H1 (cell line): ENCODE measurements around the gene TRDN. TPM values are rescaled to one million over a fixed set of nuclear protein-coding genes. Genes with fewer than 3 reads are reported as not detected.

Experiments used
- CTCF ChIA-PET: fragments of 300-600 bp; sonication (Branson Sonifier 250); formaldehyde crosslinking; loops from one replicate; lab custom pipeline; 2021; ENCODE audit not compliant: partially characterized antibody; lab: Charles Lee
- POLR2A ChIA-PET: fragments of 300-600 bp; sonication (Branson Sonifier 250); formaldehyde crosslinking; loops from one replicate; lab custom pipeline; 2021; ENCODE audit warnings: inconsistent platforms; ENCODE audit not compliant: partially characterized antibody; lab: Charles Lee
- DNase-seq, 2 experiments: peaks; one replicate each; pipeline versions ENCODE4 v3.0.0 to v3.0.0-alpha.2; 2010 to 2022; ENCODE audit warnings: low spot score in 2 of 2, low read depth in 1 of 2, mixed read lengths in 1 of 2
- FAIRE-seq: peaks from 2 replicates; lab custom pipeline; 2011; peaks lifted over from hg19 to GRCh38; lab: Jason Lieb, UNC
- H2AFZ ChIP-seq: 2 replicates; pipeline ENCODE4 v1.8.1; 2012; ENCODE audit warnings: low read length, inconsistent platforms
- H2AK5ac ChIP-seq: 2 replicates; pipeline ENCODE4 v1.6.1; 2013; ENCODE audit warnings: low read depth, low read length
- H2BK120ac ChIP-seq: replicated peaks from 2 replicates; pipeline ENCODE3; 2013; ENCODE audit warnings: low read depth, low read length, inconsistent platforms
- H2BK12ac ChIP-seq: 2 replicates; pipeline ENCODE4 v1.6.1; 2013; ENCODE audit warnings: low read depth, low read length
- H2BK15ac ChIP-seq: 2 replicates; pipeline ENCODE4 v1.6.1; 2013; ENCODE audit warnings: low read length
- H2BK20ac ChIP-seq: 2 replicates; pipeline ENCODE4 v1.6.1; 2013; ENCODE audit warnings: low read length
- H2BK5ac ChIP-seq: 2 replicates; pipeline ENCODE4 v1.6.1; 2013; ENCODE audit warnings: low read depth, low read length
- H3K14ac ChIP-seq: 2 replicates; pipeline ENCODE4 v1.6.1; 2013; ENCODE audit warnings: inconsistent platforms; ENCODE audit not compliant: insufficient read length
- H3K18ac ChIP-seq: 2 replicates; pipeline ENCODE4 v1.6.1; 2013; ENCODE audit warnings: low read length; ENCODE audit errors: extremely low read depth
- H3K23ac ChIP-seq: 2 replicates; pipeline ENCODE4 v1.6.1; 2013; ENCODE audit warnings: inconsistent platforms; ENCODE audit not compliant: insufficient read length
- H3K23me2 ChIP-seq: 2 replicates; pipeline ENCODE4 v1.6.1; 2013; ENCODE audit warnings: low read depth, low read length
- H3K27ac ChIP-seq: 2 replicates; pipeline ENCODE4 v1.6.1; 2011; ENCODE audit warnings: low read depth, low read length, inconsistent platforms
- H3K27me3 ChIP-seq, 4 experiments: replicated peaks in 1 of 4; 1 replicate in 1 of 4; 2 replicates in 3 of 4; pipeline versions ENCODE4 v1.6.1 to v1.8.1; 2011 to 2013; ENCODE audit warnings: low read length in 3 of 4, mild to moderate bottlenecking in 3 of 4, inconsistent platforms in 2 of 4, mixed read lengths in 2 of 4, moderate library complexity in 1 of 4; ENCODE audit not compliant: control insufficient read depth in 3 of 4, insufficient read depth in 3 of 4; ENCODE audit errors: extremely low read depth in 1 of 4
- H3K36me3 ChIP-seq, 4 experiments: 2 replicates each; pipeline versions ENCODE4 v1.6.1 to v1.8.1; 2011 to 2013; ENCODE audit warnings: mild to moderate bottlenecking in 4 of 4, low read length in 3 of 4, moderate library complexity in 2 of 4, control low read depth in 1 of 4, inconsistent platforms in 1 of 4; ENCODE audit not compliant: insufficient read depth in 4 of 4, control insufficient read depth in 2 of 4
- H3K4ac ChIP-seq: replicated peaks from 2 replicates; pipeline ENCODE3; 2013; ENCODE audit warnings: low read length, low read depth, mixed read lengths, inconsistent platforms; ENCODE audit not compliant: insufficient read length
- H3K4me1 ChIP-seq, 4 experiments: replicated peaks in 1 of 4; 1 replicate in 1 of 4; 2 replicates in 3 of 4; pipeline versions ENCODE4 v1.6.1 to v1.8.1; 2011 to 2013; ENCODE audit warnings: low read length in 3 of 4, inconsistent platforms in 2 of 4, mixed read lengths in 1 of 4; ENCODE audit not compliant: insufficient read depth in 4 of 4, control insufficient read depth in 3 of 4
- H3K4me2 ChIP-seq, 2 experiments: 2 replicates each; pipeline versions ENCODE4 v1.6.1 to v1.8.1; 2011 to 2013; ENCODE audit warnings: low read depth in 2 of 2, low read length in 2 of 2, control low read depth in 1 of 2, inconsistent platforms in 1 of 2, mild to moderate bottlenecking in 1 of 2; ENCODE audit not compliant: insufficient read depth in 1 of 2
- H3K4me3 ChIP-seq, 4 experiments: fragments of 200-600, 300-600 bp in 1 of 4; sonication (generic), shearing (Covaris generic), sonication (Bioruptor Twin) in 1 of 4; 2 replicates each; pipeline versions ENCODE4 v1.5.1 to v1.8.1; 2011 to 2016; ENCODE audit warnings: low read length in 4 of 4, low read depth in 3 of 4, control low read depth in 2 of 4, inconsistent platforms in 2 of 4, mild to moderate bottlenecking in 2 of 4, mixed read lengths in 1 of 4, moderate library complexity in 1 of 4; ENCODE audit not compliant: insufficient read depth in 2 of 4; ENCODE audit errors: extremely low read depth in 1 of 4
- H3K56ac ChIP-seq: replicated peaks from 2 replicates; pipeline ENCODE3; 2013; ENCODE audit warnings: low read depth, mild to moderate bottlenecking, mixed read lengths, low read length, inconsistent platforms; ENCODE audit not compliant: insufficient read length
- H3K79me1 ChIP-seq: 2 replicates; pipeline ENCODE4 v1.6.1; 2013; ENCODE audit warnings: low read depth, low read length, control low read depth
- H3K79me2 ChIP-seq, 2 experiments: 2 replicates each; pipeline versions ENCODE4 v1.6.1 to v1.8.1; 2012 to 2013; ENCODE audit warnings: low read length in 2 of 2, mild to moderate bottlenecking in 2 of 2, inconsistent platforms in 1 of 2; ENCODE audit not compliant: insufficient read depth in 2 of 2, control insufficient read depth in 1 of 2
- H3K9ac ChIP-seq, 4 experiments: replicated peaks in 1 of 4; 1 replicate in 1 of 4; 2 replicates in 3 of 4; pipeline versions ENCODE4 v1.6.1 to v1.8.1; 2011 to 2013; ENCODE audit warnings: low read depth in 3 of 4, low read length in 3 of 4, control low read depth in 2 of 4, mild to moderate bottlenecking in 2 of 4, moderate library complexity in 2 of 4, inconsistent platforms in 1 of 4; ENCODE audit errors: extremely low read depth in 1 of 4
- H3K9me3 ChIP-seq, 2 experiments: 2 replicates each; pipeline versions ENCODE4 v1.6.1 to v1.8.1; 2012 to 2013; ENCODE audit warnings: mild to moderate bottlenecking in 2 of 2, moderate library complexity in 2 of 2, control low read depth in 1 of 2, inconsistent platforms in 1 of 2, low read depth in 1 of 2, low read length in 1 of 2, mixed read lengths in 1 of 2; ENCODE audit not compliant: insufficient read depth in 2 of 2
- H4K20me1 ChIP-seq, 2 experiments: replicated peaks in 1 of 2; 2 replicates each; pipeline versions ENCODE3 to v1.8.1; 2011 to 2013; ENCODE audit warnings: inconsistent platforms in 2 of 2, low read length in 2 of 2, mild to moderate bottlenecking in 1 of 2; ENCODE audit not compliant: insufficient read depth in 2 of 2, control insufficient read depth in 1 of 2
- H4K5ac ChIP-seq: 2 replicates; pipeline ENCODE4 v1.6.1; 2013; ENCODE audit warnings: low read length, low read depth, mixed read lengths, inconsistent platforms; ENCODE audit not compliant: insufficient read length
- H4K8ac ChIP-seq: 2 replicates; pipeline ENCODE4 v1.8.0; 2013; ENCODE audit warnings: mild to moderate bottlenecking, moderate library complexity, low read length, inconsistent platforms; ENCODE audit not compliant: insufficient read depth; ENCODE audit errors: extremely low read depth
- H4K91ac ChIP-seq: replicated peaks from 2 replicates; pipeline ENCODE3; 2013; ENCODE audit warnings: low read length, mixed read lengths, inconsistent platforms; ENCODE audit not compliant: insufficient read length
- SAP30 ChIP-seq: fragments of 300-600 bp; sonication (generic); IDR thresholded peaks from 2 replicates; pipeline ENCODE4 v1.7.1; 2012; ENCODE audit warnings: low read length, moderate library complexity, mild to moderate bottlenecking, inconsistent platforms; ENCODE audit not compliant: insufficient read depth, insufficient replicate concordance
- WGBS, 2 experiments: shearing (Covaris generic) in 1 of 2; methylation state at CpG; one replicate each; pipeline versions ENCODE4 v1.1.6 to v1.1.7; 2013 to 2015; ENCODE audit warnings: low lambda C conversion rate in 2 of 2, mixed read lengths in 2 of 2, inconsistent platforms in 1 of 2, low coverage in 1 of 2, missing lambda C conversion rate in 1 of 2; ENCODE audit not compliant: insufficient replicate concordance in 2 of 2, insufficient coverage in 1 of 2, insufficient read length in 1 of 2; ENCODE audit errors: extremely low coverage in 1 of 2, missing lambda C conversion rate in 1 of 2; 5-methylcytosine and 5-hydroxymethylcytosine counted together
- polyA plus RNA-seq, 7 experiments: library from polyadenylated mRNA; depleted of rRNA in 3 of 7; stranded (reverse) in 5 of 7; unstranded in 2 of 7; fragments of >200 nt in 5 of 7; fragments of 200-250 nt in 2 of 7; gene quantifications; 1 replicate in 5 of 7; 2 replicates in 1 of 7; 4 replicates in 1 of 7; pipeline versions ENCODE4 v1.2.1 to v1.2.3, GENCODE V29; 2011 to 2013; ENCODE audit warnings: missing spikeins in 2 of 7, mixed read lengths in 2 of 7
- total RNA-seq: library from RNA; stranded (reverse); fragmentation: NEBNext Ultra II Directional; extraction: Animal tissue kit (Norgen Biotek cat#: 25700); gene quantifications from 2 replicates; pipeline ENCODE4 v1.2.1, GENCODE V29; 2021

Gene TRDN
- total and polyA plus RNA-seq, 2 of the 8 experiments (the other 6 are each of a cell fraction or from before 2014, with no cell fraction given) = 1.6 to 41.6 TPM

DNA sequence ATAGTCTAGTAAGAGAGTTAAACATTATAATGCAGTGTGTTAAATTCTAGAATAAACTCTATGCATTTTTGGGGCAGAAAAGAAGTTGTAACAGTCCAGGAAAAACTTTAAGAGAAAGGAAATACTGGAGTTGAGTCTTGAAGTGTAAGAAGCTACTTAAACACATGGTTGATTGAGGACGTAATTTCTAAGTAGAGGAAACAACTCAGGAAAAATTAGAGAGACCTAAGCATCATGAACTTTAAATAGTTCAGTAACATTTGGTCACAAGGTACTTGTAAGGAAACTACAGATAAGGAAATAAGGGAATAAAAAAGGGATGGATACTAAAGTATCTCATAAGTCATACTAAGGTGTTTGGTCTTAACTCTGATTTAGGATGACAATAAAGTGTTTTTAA, 4.7 kb upstream of the TRDN start:
- no peak overlapping the region for H2BK15ac ChIP-seq
- H3K14ac ChIP-seq = no peak overlapping the region
- ChIA-PET CTCF (no interaction called here), POLR2A (no interaction called here)
- no peaks in the 10 kb centered on the region for H4K20me1 ChIP-seq
- no peak overlapping the region for H2BK12ac ChIP-seq
- no peaks in the 10 kb centered on the region for H3K79me1 ChIP-seq
- H3K18ac ChIP-seq = no peak overlapping the region
- FAIRE-seq (no peak), DNase-seq (no peak)
- peaks cover 0 to 5% (median 0%) of the 10 kb centered on the region in 4 experiments; a peak in 1 of 7 replicates for H3K4me1 ChIP-seq
- 90% methylated on average over 1 of the region's 1 CpG; no CpG with 5 or more reads in 1 of the 2 experiments for WGBS, 2 experiments
- H2BK20ac ChIP-seq = no peak overlapping the region
- no peaks in the 10 kb centered on the region for H3K79me2 ChIP-seq
- no peak for TF ChIP-seq SAP30
- H4K91ac ChIP-seq = no peak overlapping the region
- no peak overlapping the region for H2BK120ac ChIP-seq
- H2AFZ ChIP-seq = no peak overlapping the region
- H3K23me2 ChIP-seq = no peaks in the 10 kb centered on the region
- H3K27me3 ChIP-seq = no peaks in the 10 kb centered on the region
- no peak overlapping the region for H3K23ac ChIP-seq
- H3K36me3 ChIP-seq = no peaks in the 10 kb centered on the region
- H3K9me3 ChIP-seq = no peaks in the 10 kb centered on the region
- no peak overlapping the region for H4K5ac ChIP-seq
- no peak overlapping the region for H3K4ac ChIP-seq
- H2BK5ac ChIP-seq = no peak overlapping the region
- no peak overlapping the region for H3K4me2 ChIP-seq
- no peak overlapping the region for H3K27ac ChIP-seq
- H4K8ac ChIP-seq = no peak overlapping the region
- no peak overlapping the region for H3K4me3 ChIP-seq
- H3K56ac ChIP-seq = no peak overlapping the region
- H2AK5ac ChIP-seq = no peak overlapping the region
- H3K9ac ChIP-seq = no peak overlapping the region
